GM13976 (cell line): ENCODE results near the gene DHX15.

Source experiments
- DNase-seq: peaks from one replicate; pipeline ENCODE4 v3.0.0; 2012; ENCODE audit warnings: low spot score
- CTCF ChIP-seq: IDR thresholded peaks from 2 replicates; pipeline ENCODE4 v1.5.1; 2012; ENCODE audit warnings: borderline replicate concordance, mild to moderate bottlenecking; ENCODE audit not compliant: insufficient read depth; ENCODE audit errors: extremely low read depth, missing control alignments, control extremely low read depth
- in situ Hi-C: fragments of 300-500 bp; cut with MboI; formaldehyde crosslinking; loops from one replicate; pipeline ENCODE4 v1.12.0; 2022; ENCODE audit warnings: low sequenced_read_pairs, mixed read lengths, inconsistent platforms; ENCODE audit not compliant: unreplicated experiment

DHX15 gene

GRCh38 chr4:24603343-24603742, 19.0 kb upstream of the DHX15 start:
- in situ Hi-C loops, result no loop called here
- no peak for DNase-seq
- TF ChIP-seq CTCF, result no peak

- in situ Hi-C loops, result no loop called here
- no peak for DNase-seq
Measured at GRCh38 chr4:24601121-24601520, 16.8 kb upstream of the DHX15 start.

GRCh38 chr4:24599275-24599674, 14.9 kb upstream of the DHX15 start:
- TF ChIP-seq CTCF, result no peak
- in situ Hi-C loops, result no loop called here
- no peak for DNase-seq

More at GRCh38 chr4:24601121-24601520, 16.8 kb upstream of the DHX15 start:
- no peak for TF ChIP-seq CTCF

- no peak for DNase-seq
- in situ Hi-C loops, result no loop called here
- TF ChIP-seq CTCF, result no peak
Measured at GRCh38 chr4:24598025-24598424, 13.7 kb upstream of the DHX15 start.

- in situ Hi-C loops, result no loop called here
- DNase-seq, result no peak
- no peak for TF ChIP-seq CTCF
Measured at GRCh38 chr4:24595659-24596058, 11.3 kb upstream of the DHX15 start.

GRCh38 chr4:24594887-24595286, 10.5 kb upstream of the DHX15 start:
- DNase-seq, result no peak
- in situ Hi-C loops, result no loop called here

More at GRCh38 chr4:24594887-24595286, 10.5 kb upstream of the DHX15 start:
- no peak for TF ChIP-seq CTCF
